ENCODE measurements around the gene GPR183. TPM values are rescaled to one million over a fixed set of nuclear protein-coding genes. Genes with fewer than 3 reads are reported as not detected.
A peak's percentile ranks its signal among the peaks of the same experiment; 100 is the strongest.

Gene GPR183
- total and polyA plus RNA-seq, 10 of the 15 experiments (the other 5 are each of a cell fraction or from before 2014, with no cell fraction given): 134 to 669 (median 225) TPM

- no peak overlapping the region for H3K4me3 ChIP-seq
- no peaks in the 10 kb centered on the region for H3K27me3 ChIP-seq (replicated peaks in 1 of 2; ENCODE audit: control insufficient read depth in 2 of 2, insufficient read depth in 2 of 2, low read length in 1 of 2)
- H3K4me2 ChIP-seq (ENCODE audit: control insufficient read depth, insufficient read depth): peak overlapping the region; percentile 9; the same call in 1 of the 2 replicates
- intact Hi-C loops (cut with micrococcal nuclease; ENCODE audit: unreplicated experiment): loop anchor here (2.0 kb wide), 3 partner anchors 18 to 230 kb away; partner anchors contain the start of gene TM9SF2
- peaks cover 0 to 2% of the 10 kb centered on the region in 2 experiments; a peak in 2 of 4 replicates for H3K36me3 ChIP-seq (ENCODE audit: control insufficient read depth in 2 of 2, insufficient read depth in 2 of 2, low read length in 1 of 2)
- peaks cover 22% of the 10 kb centered on the region for H3K79me2 ChIP-seq (ENCODE audit: control insufficient read depth, insufficient read depth, low read length)
- ChIA-PET POLR2A (interaction anchor here (0.6 to 2.9 kb wide), 16 partner anchors 10 to 166 kb away, joined by 3 to 24 read pairs (median 4); no protein-coding TSS in a partner anchor), RAD21 (ENCODE audit: unreplicated experiment) (interaction anchor here (0.6 to 12.6 kb wide), 39 partner anchors 8 to 965 kb away, joined by 3 to 338 read pairs (median 9); partner anchors contain the start of genes GPR18, GPR183 and UBAC2), CTCF (interaction anchor here (0.5 to 12.3 kb wide), 46 partner anchors 8 to 630 kb away, joined by 3 to 470 read pairs (median 11); partner anchors contain the start of genes GPR18, GPR183, TM9SF2 and UBAC2), SMC1A (ENCODE audit: uncharacterized antibody, unreplicated experiment) (interaction anchor here (0.6 to 14.4 kb wide), 45 partner anchors 11 to 1244 kb away, joined by 3 to 306 read pairs (median 9); partner anchors contain the start of genes GPR18, GPR183, TM9SF2 and UBAC2)
- no peak overlapping the region for H2AFZ ChIP-seq (ENCODE audit: control insufficient read depth, low read depth, low read length)
- H3K9me3 ChIP-seq (replicated peaks; ENCODE audit: control insufficient read depth, insufficient read depth, low read length): peaks cover 10% of the 10 kb centered on the region; the same call in 2 of the 3 replicates
- no TSS peak for BruUV-seq (replicated peaks)
- in situ Hi-C loops (cut with MboI): loop anchor here (5.0 kb wide), 1 partner anchor 167 kb away; no protein-coding TSS in a partner anchor
- WGBS (ENCODE audit: insufficient coverage, insufficient replicate concordance, low lambda C conversion rate, missing lambda C conversion rate): 39% methylated on average over 2 of the region's 2 CpGs
- H3K27ac ChIP-seq (ENCODE audit: control insufficient read depth, insufficient read depth): peak overlapping the region; percentile 37
- DNase-seq (ENCODE audit: low read depth, low spot score) (no peak), FAIRE-seq (no peak), ATAC-seq (peak; percentile 22; the same call in 2 of the 3 replicates)
- peaks cover 28% of the 10 kb centered on the region for H3K4me1 ChIP-seq (ENCODE audit: control insufficient read depth, insufficient read depth, low read length)
- H3K9ac ChIP-seq (ENCODE audit: control insufficient read depth, insufficient read depth, low read length): no peak overlapping the region
- no peaks in the 10 kb centered on the region for H4K20me1 ChIP-seq (ENCODE audit: control insufficient read depth, insufficient read depth)
- TF ChIP-seq MTA2 (IDR thresholded peaks at IDR 0.05; ENCODE audit: low read depth): no peak
- no peak for TF ChIP-seq LARP7 (IDR thresholded peaks at IDR 0.05)
Observed at GRCh38 chr13:99270518-99270917, 36.7 kb downstream of the GPR183 start.

- H3K79me2 ChIP-seq (ENCODE audit: control insufficient read depth, insufficient read depth, low read length): peaks cover 22% of the 10 kb centered on the region
- TF ChIP-seq STAT3 (IDR thresholded peaks at IDR 0.05; ENCODE audit: low read depth, low read length) (no peak), CBFB (IDR thresholded peaks at IDR 0.05; ENCODE audit: low read depth) (no peak), SRF (IDR thresholded peaks at IDR 0.05; ENCODE audit: low read depth in 2 of 2, low read length in 2 of 2) (no peak), SIN3A (IDR thresholded peaks at IDR 0.05; ENCODE audit: low read depth, low read length) (no peak), POU2F2 (IDR thresholded peaks at IDR 0.05; ENCODE audit: borderline replicate concordance, low read depth, low read length) (0 out of 3 replicates have a peak, but pooled peaks have one; percentile 20), RELA (IDR thresholded peaks at IDR 0.05; ENCODE audit: borderline replicate concordance, partially characterized antibody) (no peak), POLR2AphosphoS5 (IDR thresholded peaks at IDR 0.05; ENCODE audit: low read length) (no peak), RAD51 (IDR thresholded peaks at IDR 0.05) (no peak), YBX1 (IDR thresholded peaks at IDR 0.05) (no peak)
- TF ChIP-seq, protein P1, sequence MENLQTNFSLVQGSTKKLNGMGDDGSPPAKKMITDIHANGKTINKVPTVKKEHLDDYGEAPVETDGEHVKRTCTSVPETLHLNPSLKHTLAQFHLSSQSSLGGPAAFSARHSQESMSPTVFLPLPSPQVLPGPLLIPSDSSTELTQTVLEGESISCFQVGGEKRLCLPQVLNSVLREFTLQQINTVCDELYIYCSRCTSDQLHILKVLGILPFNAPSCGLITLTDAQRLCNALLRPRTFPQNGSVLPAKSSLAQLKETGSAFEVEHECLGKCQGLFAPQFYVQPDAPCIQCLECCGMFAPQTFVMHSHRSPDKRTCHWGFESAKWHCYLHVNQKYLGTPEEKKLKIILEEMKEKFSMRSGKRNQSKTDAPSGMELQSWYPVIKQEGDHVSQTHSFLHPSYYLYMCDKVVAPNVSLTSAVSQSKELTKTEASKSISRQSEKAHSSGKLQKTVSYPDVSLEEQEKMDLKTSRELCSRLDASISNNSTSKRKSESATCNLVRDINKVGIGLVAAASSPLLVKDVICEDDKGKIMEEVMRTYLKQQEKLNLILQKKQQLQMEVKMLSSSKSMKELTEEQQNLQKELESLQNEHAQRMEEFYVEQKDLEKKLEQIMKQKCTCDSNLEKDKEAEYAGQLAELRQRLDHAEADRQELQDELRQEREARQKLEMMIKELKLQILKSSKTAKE (IDR thresholded peaks at IDR 0.05; ENCODE audit: low read depth, poor library complexity, severe bottlenecking): peak; percentile 23
Observed at GRCh38 chr13:99269627-99270241, 37.5 kb downstream of the GPR183 start.

More at GRCh38 chr13:99269627-99270241, 37.5 kb downstream of the GPR183 start:
- DNase-seq (ENCODE audit: low read depth, low spot score): no peak
- RAD21 ChIA-PET (ENCODE audit: unreplicated experiment): interaction anchor here (0.6 to 12.6 kb wide), 51 partner anchors 8 to 966 kb away, joined by 3 to 338 read pairs (median 7); partner anchors contain the start of genes GPR18, GPR183 and UBAC2
- no peak overlapping the region for H2AFZ ChIP-seq (ENCODE audit: control insufficient read depth, low read depth, low read length)
- peak overlapping the region; percentile 37; the same call in 1 of the 2 replicates for H3K27ac ChIP-seq (ENCODE audit: control insufficient read depth, insufficient read depth)
- peaks cover 0 to 3% of the 10 kb centered on the region in 2 experiments; a peak in 2 of 4 replicates for H3K36me3 ChIP-seq (ENCODE audit: control insufficient read depth in 2 of 2, insufficient read depth in 2 of 2, low read length in 1 of 2)
- SMC1A ChIA-PET (ENCODE audit: uncharacterized antibody, unreplicated experiment): interaction anchor here (0.7 to 14.4 kb wide), 52 partner anchors 10 to 1245 kb away, joined by 3 to 306 read pairs (median 6); partner anchors contain the start of genes GPR18, GPR183, TM9SF2 and UBAC2
- no peaks in the 10 kb centered on the region for H4K20me1 ChIP-seq (ENCODE audit: control insufficient read depth, insufficient read depth)
- no peak overlapping the region for H3K4me3 ChIP-seq
- H3K4me1 ChIP-seq (ENCODE audit: control insufficient read depth, insufficient read depth, low read length): peaks cover 24% of the 10 kb centered on the region
- intact Hi-C loops (cut with micrococcal nuclease; ENCODE audit: unreplicated experiment) (loop anchor here (1.0 to 10.0 kb wide), 11 partner anchors 19 to 427 kb away; partner anchors contain the start of genes CLYBL and TM9SF2), in situ Hi-C loops (cut with MboI) (loop anchor here (5.0 to 10.0 kb wide), 2 partner anchors 168 to 415 kb away; no protein-coding TSS in a partner anchor)
- CTCF ChIA-PET: interaction anchor here (0.6 to 12.3 kb wide), 62 partner anchors 9 to 1287 kb away, joined by 3 to 470 read pairs (median 6); partner anchors contain the start of genes GPR18, GPR183, TM9SF2 and UBAC2
- WGBS (ENCODE audit: insufficient coverage, insufficient replicate concordance, low lambda C conversion rate, missing lambda C conversion rate): 27% methylated on average over 3 of the region's 3 CpGs
- ATAC-seq: peak; percentile 89
- no peak overlapping the region for H3K9ac ChIP-seq (ENCODE audit: control insufficient read depth, insufficient read depth, low read length)
- peaks cover 10% of the 10 kb centered on the region; the same call in 2 of the 3 replicates for H3K9me3 ChIP-seq (replicated peaks; ENCODE audit: control insufficient read depth, insufficient read depth, low read length)
- no TSS peak for BruUV-seq (replicated peaks)
- FAIRE-seq: peak; percentile 94
- H3K27me3 ChIP-seq (replicated peaks in 1 of 2; ENCODE audit: control insufficient read depth in 2 of 2, insufficient read depth in 2 of 2, low read length in 1 of 2): no peaks in the 10 kb centered on the region
- POLR2A ChIA-PET: interaction anchor here (1.1 to 2.9 kb wide), 13 partner anchors 11 to 167 kb away, joined by 3 to 24 read pairs (median 5); no protein-coding TSS in a partner anchor
- H3K4me2 ChIP-seq (ENCODE audit: control insufficient read depth, insufficient read depth): no peak overlapping the region

Data from GM12878 (cell line).